ENCODE data around the gene RSPH6A. TPM values are rescaled to one million over a fixed set of nuclear protein-coding genes. Genes with fewer than 3 reads are reported as not detected.

The RSPH6A gene
- total and polyA plus RNA-seq, 10 of the 15 experiments (the other 5 are each of a cell fraction or from before 2014, with no cell fraction given), result 0.03 to 0.41 (median 0.22) TPM; not detected in 4

DNA sequence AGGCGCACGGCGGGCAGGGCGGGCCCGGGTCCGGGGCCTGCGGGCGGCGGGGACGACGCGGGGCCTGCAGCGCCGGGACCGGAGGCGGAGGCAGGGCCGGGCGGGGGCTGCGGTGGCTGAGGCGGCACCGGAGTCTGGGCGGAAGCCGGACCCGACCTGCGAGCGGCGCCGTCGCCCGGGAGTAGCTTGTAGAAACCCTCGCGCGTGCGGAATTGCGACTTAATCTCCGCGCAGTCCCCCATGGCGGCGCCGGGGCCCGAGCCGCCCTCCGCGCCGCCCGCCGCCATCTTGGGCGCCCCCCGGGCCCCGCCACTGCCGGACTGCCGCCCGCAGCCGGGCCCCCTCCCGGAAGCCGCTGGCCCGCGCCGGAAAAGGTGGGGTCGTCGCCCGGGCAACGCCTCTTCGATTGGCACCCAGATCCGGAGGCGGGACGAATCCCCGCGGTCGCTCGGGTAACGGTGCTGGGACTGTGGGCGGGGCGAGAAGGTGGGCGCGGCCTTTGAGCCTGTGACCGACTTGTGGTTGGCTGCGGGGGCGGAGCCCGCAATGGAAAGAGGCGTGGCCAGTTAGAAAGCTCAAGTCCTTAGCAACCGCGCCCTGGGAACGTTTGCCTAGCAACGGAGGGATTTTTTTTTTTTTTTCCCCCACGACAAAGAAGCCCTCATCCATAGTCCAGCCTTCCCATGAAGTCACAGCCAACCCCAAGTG, 22.5 kb downstream of the RSPH6A start, which contains the start of gene DMWD (continued):
- peak; percentile 86 for TF ChIP-seq ZBTB40 (IDR thresholded peaks at IDR 0.05; ENCODE audit: borderline replicate concordance)
- peak; percentile 34; the same call in 1 of the 2 replicates for TF ChIP-seq ELK1 (IDR thresholded peaks at IDR 0.05; ENCODE audit: low read depth, low read length)
- TF ChIP-seq POU2F2 (IDR thresholded peaks at IDR 0.05; ENCODE audit: borderline replicate concordance, low read depth, low read length), result peak; percentile 73; the same call in 1 of the 3 replicates
- TF ChIP-seq MXI1 (IDR thresholded peaks at IDR 0.05; ENCODE audit: low read depth, low read length), result peak; percentile 99
- peak; percentile 75; the same call in 1 of the 2 replicates for TF ChIP-seq BACH1 (IDR thresholded peaks at IDR 0.05; ENCODE audit: borderline replicate concordance)
- 0 out of 2 replicates have a peak, but pooled peaks have one; percentile 27 for TF ChIP-seq ZNF217 (IDR thresholded peaks at IDR 0.05)
- TF ChIP-seq, protein P1, sequence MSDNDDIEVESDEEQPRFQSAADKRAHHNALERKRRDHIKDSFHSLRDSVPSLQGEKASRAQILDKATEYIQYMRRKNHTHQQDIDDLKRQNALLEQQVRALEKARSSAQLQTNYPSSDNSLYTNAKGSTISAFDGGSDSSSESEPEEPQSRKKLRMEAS (IDR thresholded peaks at IDR 0.05; ENCODE audit: low read depth, low read length), result peak; percentile 51; the same call in 1 of the 2 replicates
- no peak for TF ChIP-seq SMC3 (IDR thresholded peaks at IDR 0.05; ENCODE audit: borderline replicate concordance, low read length)
- TF ChIP-seq, protein P2, sequence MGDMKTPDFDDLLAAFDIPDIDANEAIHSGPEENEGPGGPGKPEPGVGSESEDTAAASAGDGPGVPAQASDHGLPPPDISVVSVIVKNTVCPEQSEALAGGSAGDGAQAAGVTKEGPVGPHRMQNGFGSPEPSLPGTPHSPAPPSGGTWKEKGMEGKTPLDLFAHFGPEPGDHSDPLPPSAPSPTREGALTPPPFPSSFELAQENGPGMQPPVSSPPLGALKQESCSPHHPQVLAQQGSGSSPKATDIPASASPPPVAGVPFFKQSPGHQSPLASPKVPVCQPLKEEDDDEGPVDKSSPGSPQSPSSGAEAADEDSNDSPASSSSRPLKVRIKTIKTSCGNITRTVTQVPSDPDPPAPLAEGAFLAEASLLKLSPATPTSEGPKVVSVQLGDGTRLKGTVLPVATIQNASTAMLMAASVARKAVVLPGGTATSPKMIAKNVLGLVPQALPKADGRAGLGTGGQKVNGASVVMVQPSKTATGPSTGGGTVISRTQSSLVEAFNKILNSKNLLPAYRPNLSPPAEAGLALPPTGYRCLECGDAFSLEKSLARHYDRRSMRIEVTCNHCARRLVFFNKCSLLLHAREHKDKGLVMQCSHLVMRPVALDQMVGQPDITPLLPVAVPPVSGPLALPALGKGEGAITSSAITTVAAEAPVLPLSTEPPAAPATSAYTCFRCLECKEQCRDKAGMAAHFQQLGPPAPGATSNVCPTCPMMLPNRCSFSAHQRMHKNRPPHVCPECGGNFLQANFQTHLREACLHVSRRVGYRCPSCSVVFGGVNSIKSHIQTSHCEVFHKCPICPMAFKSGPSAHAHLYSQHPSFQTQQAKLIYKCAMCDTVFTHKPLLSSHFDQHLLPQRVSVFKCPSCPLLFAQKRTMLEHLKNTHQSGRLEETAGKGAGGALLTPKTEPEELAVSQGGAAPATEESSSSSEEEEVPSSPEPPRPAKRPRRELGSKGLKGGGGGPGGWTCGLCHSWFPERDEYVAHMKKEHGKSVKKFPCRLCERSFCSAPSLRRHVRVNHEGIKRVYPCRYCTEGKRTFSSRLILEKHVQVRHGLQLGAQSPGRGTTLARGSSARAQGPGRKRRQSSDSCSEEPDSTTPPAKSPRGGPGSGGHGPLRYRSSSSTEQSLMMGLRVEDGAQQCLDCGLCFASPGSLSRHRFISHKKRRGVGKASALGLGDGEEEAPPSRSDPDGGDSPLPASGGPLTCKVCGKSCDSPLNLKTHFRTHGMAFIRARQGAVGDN (IDR thresholded peaks at IDR 0.05), result peak; percentile 59; the same call in 1 of the 2 replicates
- peak; percentile 50; the same call in 1 of the 2 replicates for TF ChIP-seq IRF3 (IDR thresholded peaks at IDR 0.05)
- TF ChIP-seq MTA3 (IDR thresholded peaks at IDR 0.05; ENCODE audit: borderline replicate concordance, low read length), result no peak
- peak; percentile 84 for TF ChIP-seq RUNX3 (IDR thresholded peaks at IDR 0.05; ENCODE audit: low read length)
- TF ChIP-seq CHD2 (IDR thresholded peaks at IDR 0.05; ENCODE audit: borderline replicate concordance, low read depth, low read length), result 0 out of 2 replicates have a peak, but pooled peaks have one; percentile 51
- peak; percentile 75 for TF ChIP-seq IKZF1 (conservative IDR thresholded peaks at IDR 0.05)
- peak; percentile 61; the same call in 1 of the 2 replicates for TF ChIP-seq NFYB (IDR thresholded peaks at IDR 0.05; ENCODE audit: insufficient read depth, low read depth, low read length)
